ENCODE measurements around the gene DRGX.

DRGX gene

DNA sequence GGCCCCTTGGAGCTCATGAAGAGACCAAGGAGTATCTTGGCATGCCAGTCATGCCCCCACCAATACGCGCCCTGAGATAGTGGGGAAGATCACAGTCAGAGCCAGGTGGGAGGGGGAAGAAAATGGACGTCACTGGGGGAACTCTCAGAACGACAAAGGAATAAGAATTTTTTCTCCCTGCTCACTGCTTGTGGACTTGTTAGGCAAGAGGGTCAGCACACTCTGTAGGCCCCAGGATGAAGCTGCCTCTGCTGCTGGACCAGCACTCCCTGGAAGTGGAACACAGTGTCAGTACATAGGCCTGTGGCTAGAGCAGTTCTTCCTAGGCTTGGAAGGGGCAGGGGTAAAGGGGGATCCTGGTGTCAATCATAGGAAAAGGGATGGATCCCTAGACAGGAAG lies 46.5 kb downstream of the DRGX start:
- no peak for DNase-seq (ENCODE audit: low read depth)
- TF ChIP-seq, protein P1, sequence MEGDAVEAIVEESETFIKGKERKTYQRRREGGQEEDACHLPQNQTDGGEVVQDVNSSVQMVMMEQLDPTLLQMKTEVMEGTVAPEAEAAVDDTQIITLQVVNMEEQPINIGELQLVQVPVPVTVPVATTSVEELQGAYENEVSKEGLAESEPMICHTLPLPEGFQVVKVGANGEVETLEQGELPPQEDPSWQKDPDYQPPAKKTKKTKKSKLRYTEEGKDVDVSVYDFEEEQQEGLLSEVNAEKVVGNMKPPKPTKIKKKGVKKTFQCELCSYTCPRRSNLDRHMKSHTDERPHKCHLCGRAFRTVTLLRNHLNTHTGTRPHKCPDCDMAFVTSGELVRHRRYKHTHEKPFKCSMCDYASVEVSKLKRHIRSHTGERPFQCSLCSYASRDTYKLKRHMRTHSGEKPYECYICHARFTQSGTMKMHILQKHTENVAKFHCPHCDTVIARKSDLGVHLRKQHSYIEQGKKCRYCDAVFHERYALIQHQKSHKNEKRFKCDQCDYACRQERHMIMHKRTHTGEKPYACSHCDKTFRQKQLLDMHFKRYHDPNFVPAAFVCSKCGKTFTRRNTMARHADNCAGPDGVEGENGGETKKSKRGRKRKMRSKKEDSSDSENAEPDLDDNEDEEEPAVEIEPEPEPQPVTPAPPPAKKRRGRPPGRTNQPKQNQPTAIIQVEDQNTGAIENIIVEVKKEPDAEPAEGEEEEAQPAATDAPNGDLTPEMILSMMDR (conservative IDR thresholded peaks at IDR 0.05; ENCODE audit: low read depth, low read length), result no peak
- H3K4me3 ChIP-seq (ENCODE audit: low read depth, low read length), result no peak overlapping the region

DNA sequence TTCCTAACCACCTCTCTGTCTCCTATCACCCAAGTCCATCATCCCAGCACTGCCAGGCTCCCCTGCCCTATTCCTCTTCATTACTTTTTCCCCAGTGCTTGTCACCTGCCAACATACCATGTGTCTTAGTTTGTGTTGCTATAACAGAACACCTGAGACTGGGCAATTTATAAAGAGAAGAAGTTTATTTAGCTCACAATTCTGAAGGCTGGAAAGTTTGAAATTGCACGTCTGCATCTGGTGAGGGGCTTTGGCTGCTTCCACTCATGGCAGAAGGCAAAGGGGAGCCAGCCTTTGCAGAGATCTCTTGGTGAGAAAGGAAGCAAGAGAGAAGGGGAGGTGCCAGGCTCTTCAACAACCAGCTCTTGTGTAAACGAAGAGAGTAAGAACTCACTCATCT lies 47.3 kb downstream of the DRGX start:
- no peak overlapping the region for H3K4me3 ChIP-seq (ENCODE audit: low read depth, low read length)
- no peak for DNase-seq (ENCODE audit: low read depth)
- TF ChIP-seq, protein P1 (conservative IDR thresholded peaks at IDR 0.05; ENCODE audit: low read depth, low read length), result no peak

DNA sequence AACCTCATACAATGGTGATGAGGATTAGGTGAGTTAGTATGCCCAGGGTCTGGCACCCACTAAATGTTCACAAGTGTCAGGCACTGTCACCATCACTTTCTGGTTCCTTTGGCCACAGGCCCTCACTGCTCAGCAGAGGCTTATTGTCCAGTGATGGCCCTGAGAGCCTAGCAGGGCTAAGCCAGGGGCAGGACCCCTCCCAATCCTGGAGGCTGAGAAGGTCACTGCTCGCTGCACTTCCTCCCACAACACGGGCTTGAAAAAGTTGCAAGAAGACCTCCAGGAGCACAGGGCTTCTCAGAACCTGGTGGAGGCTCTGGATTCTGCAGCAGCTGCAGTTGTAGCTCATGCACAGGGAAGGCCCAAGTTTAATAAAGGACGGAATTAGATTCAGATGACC lies 48.1 kb downstream of the DRGX start:
- TF ChIP-seq, protein P1 (conservative IDR thresholded peaks at IDR 0.05; ENCODE audit: low read depth, low read length), result no peak
- no peak for DNase-seq (ENCODE audit: low read depth)
- H3K4me3 ChIP-seq (ENCODE audit: low read depth, low read length), result no peak overlapping the region

DNA sequence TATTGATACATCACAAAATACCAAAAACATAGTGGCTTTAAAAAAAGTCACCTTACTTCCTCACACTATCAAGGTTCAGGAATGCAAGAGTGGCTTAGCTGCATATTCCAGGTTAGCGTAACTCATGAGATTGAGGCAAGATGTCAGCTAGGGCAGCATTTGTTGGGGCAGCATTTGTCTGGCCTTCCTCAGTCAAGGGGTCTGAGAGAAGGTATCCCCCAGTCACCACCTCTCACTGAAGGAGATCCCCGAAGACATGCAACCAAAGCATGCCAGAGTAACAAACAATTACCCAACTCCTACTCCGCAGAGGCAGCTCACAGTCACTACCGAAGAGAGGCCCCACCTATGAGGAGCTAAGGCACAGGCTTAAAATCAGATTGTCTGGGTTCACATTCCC lies 48.5 kb downstream of the DRGX start:
- no peak for DNase-seq (ENCODE audit: low read depth)
- TF ChIP-seq, protein P1 (conservative IDR thresholded peaks at IDR 0.05; ENCODE audit: low read depth, low read length), result no peak
- no peak overlapping the region for H3K4me3 ChIP-seq (ENCODE audit: low read depth, low read length)

DNA sequence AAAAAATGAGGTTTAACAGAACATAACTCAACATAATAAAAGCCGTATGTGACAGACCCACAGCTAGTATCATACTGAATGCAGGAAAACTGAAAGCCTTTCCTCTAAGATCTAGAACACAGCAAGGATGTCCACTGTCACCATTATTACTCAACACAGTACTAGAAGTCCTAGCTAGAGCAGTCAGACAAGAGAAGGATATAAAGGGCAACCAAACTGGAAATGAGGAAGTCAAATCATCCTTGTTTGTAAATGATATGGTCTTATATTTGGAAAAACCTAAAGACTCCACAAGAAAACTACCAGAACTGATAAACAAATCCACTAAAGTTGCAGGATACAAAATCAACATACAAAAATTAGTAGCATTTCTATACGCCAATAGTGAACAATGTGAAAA lies 51.0 kb downstream of the DRGX start:
- TF ChIP-seq, protein P1 (conservative IDR thresholded peaks at IDR 0.05; ENCODE audit: low read depth, low read length), result no peak
- no peak for DNase-seq (ENCODE audit: low read depth)
- H3K4me3 ChIP-seq (ENCODE audit: low read depth, low read length), result no peak overlapping the region

DNA sequence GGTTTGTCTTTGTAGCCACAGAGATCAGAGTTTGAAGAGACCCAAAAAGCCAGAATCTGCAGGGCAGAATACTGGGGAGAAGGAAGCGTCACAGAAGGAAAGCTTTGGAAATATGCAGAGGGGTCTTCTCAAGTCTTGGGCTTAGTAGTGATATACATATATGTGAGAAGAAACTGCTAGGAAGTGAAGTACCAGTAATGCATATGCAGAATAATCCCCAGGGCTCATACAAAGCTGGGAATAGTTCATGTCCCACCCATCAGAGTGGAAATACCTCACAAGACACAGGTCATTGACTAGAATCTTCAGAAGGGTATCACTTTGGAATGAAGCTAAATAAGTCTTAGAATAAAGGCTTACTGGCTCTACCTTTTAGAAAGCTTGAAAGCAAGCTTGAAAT lies 57.3 kb downstream of the DRGX start:
- no peak overlapping the region for H3K4me3 ChIP-seq (ENCODE audit: low read depth, low read length)
- no peak for DNase-seq (ENCODE audit: low read depth)
- TF ChIP-seq, protein P1 (conservative IDR thresholded peaks at IDR 0.05; ENCODE audit: low read depth, low read length), result no peak

DNA sequence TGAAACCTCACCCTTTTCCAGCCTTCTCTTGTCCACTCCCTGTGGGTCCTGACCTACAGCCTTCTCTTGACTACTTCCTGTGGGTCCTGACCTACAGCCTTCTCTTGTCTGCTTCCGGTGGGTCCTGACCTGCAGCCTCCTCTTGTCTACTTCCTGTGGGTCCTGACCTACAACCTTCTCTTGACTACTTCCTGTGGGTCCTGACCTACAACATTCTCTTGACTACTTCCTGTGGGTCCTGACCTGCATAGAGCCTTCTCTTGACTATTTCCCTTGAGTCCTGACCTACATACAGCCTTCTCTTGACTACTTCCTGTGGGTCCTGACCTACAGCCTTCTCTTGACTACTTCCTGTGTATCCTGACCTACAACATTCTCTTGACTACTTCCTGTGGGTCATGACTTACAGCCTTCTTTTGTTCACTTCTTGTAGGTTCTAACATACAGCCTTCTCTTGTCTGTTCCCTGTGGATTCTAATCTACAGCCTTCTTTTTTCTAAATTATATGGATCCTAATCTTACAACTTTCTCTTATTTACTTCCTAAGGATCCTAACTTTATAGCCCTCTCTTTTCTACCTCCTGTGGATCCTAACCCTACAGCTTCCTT lies 60.4 kb downstream of the DRGX start:
- TF ChIP-seq, protein P1 (conservative IDR thresholded peaks at IDR 0.05; ENCODE audit: low read depth, low read length), result no peak
- DNase-seq (ENCODE audit: low read depth), result no peak
- H3K4me3 ChIP-seq (ENCODE audit: low read depth, low read length), result no peak overlapping the region
